Measurements from ENCODE around the gene STRN3.

STRN3 gene

DNA sequence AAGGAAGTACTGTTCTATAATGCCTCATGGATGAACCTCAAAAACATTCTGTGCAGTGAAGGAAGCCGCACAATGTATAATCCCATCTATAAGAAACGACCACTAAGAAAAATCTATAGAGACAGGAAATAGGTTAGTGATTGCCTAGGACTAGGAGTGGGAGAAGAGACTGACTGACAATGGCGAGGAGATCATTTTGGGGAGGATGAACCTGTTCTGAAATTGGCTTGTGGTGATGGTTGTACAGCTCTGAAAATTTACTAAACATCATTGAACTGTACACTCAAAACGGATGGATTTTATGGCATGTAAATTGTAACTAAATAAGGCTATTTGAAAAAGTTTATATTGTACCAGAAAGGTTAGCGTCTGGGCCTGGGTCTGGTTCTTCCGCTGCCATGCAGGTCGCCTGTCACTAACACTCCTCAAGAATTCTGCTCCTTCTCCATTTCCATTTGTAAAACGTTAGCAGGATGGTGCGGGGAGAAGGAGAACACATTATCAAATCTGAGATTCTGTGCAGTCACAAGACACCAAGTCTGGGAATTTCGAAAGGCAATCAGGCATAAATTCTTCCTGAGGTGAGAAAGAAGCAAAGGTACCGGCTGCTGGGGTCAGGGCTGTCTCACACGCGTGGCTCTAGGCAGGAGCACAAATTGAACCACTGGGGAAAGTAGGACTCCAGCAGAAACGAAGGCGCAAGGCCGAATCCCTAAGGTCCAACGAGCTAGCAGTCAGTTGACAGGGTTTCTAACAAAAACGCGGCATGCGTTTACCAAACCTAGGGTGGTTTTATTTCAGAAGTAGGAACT is 152.7 kb downstream of the STRN3 start:
- DNase-seq (ENCODE audit: low read depth, low spot score), result no peak

DNA sequence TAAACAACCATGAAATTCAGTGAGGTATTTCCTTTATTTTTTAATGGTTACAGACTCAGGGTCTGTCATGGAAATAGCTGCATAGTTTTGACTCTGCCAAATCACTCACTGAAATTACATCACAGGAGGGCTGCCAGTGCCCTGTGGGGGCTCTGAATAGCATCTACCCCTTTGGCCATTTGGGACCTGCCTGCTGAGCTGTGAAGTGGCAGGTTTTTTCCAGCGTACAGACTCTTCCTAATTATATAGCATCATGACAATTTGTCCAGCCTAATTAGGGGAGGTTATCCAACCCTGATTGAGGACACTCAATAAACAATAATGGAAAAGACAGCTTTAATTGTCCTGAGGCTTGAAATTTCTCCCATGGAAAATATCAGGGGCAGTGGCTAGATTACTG is 153.6 kb downstream of the STRN3 start:
- DNase-seq (ENCODE audit: low read depth, low spot score), result no peak

DNA sequence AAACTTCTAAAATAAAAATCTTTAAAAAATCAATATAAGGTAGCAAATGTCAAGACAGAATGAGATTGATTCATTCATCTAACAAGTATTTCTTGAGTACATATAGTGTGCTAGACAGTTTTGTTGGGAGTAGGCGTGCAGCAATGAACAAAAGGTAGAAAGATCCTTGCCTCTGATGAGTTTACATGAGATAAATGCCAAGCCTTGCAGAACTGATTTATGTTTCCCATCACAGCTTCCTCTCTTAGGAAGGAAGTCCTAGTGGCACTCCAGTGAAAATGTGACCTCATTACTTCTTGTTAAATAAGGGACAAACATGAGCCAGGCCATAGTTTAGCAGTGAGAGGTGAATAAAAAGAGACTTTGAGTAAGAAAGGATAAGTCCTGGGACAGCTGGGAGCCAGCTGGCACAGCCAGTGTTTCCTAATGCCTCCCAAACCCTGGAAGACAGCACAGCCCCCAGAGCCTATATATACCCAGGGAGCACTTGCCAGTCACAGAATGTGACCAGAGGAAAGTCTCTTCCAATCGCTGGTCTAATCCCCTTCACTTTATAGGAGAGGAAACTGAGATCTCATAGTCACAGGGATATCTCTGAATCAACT is 156.5 kb downstream of the STRN3 start:
- DNase-seq (ENCODE audit: low read depth, low spot score), result no peak

GRCh38 chr14:30868736-30869135 is 157.4 kb downstream of the STRN3 start:
- DNase-seq (ENCODE audit: low read depth, low spot score), result no peak

DNA sequence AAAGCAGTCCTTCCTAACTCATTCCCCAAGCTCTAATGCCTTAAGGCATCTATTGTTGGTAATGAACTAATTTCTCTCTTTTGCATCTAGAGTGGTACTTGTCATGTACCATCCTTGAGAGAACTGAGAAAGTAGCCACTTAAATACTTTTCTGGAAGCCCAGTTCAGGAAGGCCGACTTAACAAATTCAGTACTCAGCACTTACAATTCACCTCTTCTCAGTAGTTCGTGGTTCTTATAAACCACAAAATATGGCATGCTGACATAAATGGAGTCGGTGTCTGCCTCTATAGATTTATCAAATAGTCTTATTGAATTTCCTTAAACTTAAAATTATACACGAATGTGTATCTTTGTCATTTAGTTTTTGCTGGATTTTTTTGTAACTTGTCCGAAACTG is 161.2 kb downstream of the STRN3 start:
- no peak for DNase-seq (ENCODE audit: low read depth, low spot score)

DNA sequence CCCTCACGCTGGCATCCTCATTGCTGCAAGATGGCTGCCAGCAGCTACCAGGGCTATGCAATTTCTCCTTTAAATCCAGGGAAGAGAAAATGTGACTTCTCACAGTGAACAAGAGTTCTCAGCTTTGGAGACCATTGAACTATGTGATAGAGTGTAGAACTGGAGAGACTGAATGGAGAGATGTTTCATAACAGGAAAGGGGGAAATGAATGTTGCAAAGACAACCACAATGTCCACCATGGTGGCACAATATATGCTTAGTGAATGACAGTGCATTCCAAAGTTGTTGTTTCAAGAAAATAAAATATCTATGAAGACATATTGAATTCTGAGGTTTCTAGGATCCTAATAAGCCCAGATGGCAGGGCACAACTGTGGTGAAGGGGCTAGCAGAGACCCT is 165.0 kb downstream of the STRN3 start:
- no peak for DNase-seq (ENCODE audit: low read depth, low spot score)

DNA sequence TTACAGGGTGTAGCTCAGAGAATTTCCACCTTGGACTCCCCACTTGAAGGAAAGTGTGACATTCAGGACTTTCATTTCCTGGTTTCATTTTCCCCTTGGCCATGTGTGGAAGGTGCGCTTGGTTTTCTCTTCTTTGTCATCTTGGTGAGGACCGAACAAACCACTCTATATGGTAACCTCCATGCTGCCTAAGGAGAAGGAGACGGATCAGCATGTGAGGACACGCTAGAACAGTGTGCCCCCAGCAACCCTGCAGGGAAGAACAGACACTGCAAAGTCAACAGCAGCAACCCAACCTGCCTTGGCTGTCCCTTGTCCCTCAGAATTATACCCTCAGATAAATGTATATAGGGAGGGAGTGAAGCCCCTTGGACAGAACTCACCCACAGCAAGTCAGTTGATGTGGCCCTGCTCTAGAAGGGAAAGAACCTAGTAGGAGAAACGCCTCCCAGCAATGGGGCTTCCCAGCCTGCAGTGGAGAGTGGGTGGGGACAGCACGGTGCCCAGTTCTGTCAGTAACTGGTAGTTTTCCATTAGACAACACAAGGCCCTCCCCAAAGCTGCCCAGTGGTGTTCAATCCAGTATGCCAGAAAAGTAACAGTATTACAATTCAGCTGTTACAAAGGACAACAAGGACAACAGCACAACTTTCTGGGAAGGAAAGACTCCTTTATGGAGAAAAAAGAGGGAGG is 170.7 kb downstream of the STRN3 start:
- DNase-seq (ENCODE audit: low read depth, low spot score), result no peak

- no peak for DNase-seq (ENCODE audit: low read depth, low spot score)
Observed at GRCh38 chr14:30854492-30854891, 171.7 kb downstream of the STRN3 start.

GRCh38 chr14:30853946-30854345 is 172.2 kb downstream of the STRN3 start:
- no peak for DNase-seq (ENCODE audit: low read depth, low spot score)

- DNase-seq (ENCODE audit: low read depth, low spot score), result no peak
Observed at GRCh38 chr14:30849983-30850382, 176.2 kb downstream of the STRN3 start.

- DNase-seq (ENCODE audit: low read depth, low spot score), result no peak
Observed at GRCh38 chr14:30849354-30849753, 176.8 kb downstream of the STRN3 start.

- no peak for DNase-seq (ENCODE audit: low read depth, low spot score)
Observed at GRCh38 chr14:30848449-30849240, 177.5 kb downstream of the STRN3 start.

Data from activated CD4-positive, CD25-positive, alpha-beta regulatory T cell treated with anti-CD3 and anti-CD28 coated beads, Interleukin-2, amount 50 U/mL, for 16 hours (primary cell).